ENCODE measurements around the gene PTPRG. TPM values are rescaled to one million over a fixed set of nuclear protein-coding genes. Genes with fewer than 3 reads are reported as not detected.

PTPRG gene
- total and polyA plus RNA-seq, 12 donors = 6.3 to 119 (median 72.2) TPM

GRCh38 chr3:61805510-61806080 is 244.2 kb downstream of the PTPRG start:
- DNase-seq = peak in 1 of 7 donors; percentile 25
- Histone ChIP-seq H3K36me3 (replicated peaks in 1 of 2) (no peaks in the 10 kb centered on the region), H3K4me1 (replicated peaks in 1 of 2) (peaks cover 49 to 59% of the 10 kb centered on the region in 2 donors), H3K4me3 (no peak overlapping the region), H3K9me3 (replicated peaks in 1 of 3) (no peaks in the 10 kb centered on the region), H3K27ac (peak overlapping the region in 4 of 5 donors; percentile 18 to 75 (median 62)), H3K27me3 (no peaks in the 10 kb centered on the region)
- intact Hi-C loops (cut with DNase I) = no loop called here
- TF ChIP-seq, protein P1, sequence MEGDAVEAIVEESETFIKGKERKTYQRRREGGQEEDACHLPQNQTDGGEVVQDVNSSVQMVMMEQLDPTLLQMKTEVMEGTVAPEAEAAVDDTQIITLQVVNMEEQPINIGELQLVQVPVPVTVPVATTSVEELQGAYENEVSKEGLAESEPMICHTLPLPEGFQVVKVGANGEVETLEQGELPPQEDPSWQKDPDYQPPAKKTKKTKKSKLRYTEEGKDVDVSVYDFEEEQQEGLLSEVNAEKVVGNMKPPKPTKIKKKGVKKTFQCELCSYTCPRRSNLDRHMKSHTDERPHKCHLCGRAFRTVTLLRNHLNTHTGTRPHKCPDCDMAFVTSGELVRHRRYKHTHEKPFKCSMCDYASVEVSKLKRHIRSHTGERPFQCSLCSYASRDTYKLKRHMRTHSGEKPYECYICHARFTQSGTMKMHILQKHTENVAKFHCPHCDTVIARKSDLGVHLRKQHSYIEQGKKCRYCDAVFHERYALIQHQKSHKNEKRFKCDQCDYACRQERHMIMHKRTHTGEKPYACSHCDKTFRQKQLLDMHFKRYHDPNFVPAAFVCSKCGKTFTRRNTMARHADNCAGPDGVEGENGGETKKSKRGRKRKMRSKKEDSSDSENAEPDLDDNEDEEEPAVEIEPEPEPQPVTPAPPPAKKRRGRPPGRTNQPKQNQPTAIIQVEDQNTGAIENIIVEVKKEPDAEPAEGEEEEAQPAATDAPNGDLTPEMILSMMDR (IDR thresholded peaks at IDR 0.05) = no peak
- TF ChIP-seq POLR2A (IDR thresholded peaks at IDR 0.05) = no peak
- whole genome bisulfite sequencing, 4 donors = 21 to 37% (median 32%) methylated on average over 3 of the region's 3 CpGs

DNA sequence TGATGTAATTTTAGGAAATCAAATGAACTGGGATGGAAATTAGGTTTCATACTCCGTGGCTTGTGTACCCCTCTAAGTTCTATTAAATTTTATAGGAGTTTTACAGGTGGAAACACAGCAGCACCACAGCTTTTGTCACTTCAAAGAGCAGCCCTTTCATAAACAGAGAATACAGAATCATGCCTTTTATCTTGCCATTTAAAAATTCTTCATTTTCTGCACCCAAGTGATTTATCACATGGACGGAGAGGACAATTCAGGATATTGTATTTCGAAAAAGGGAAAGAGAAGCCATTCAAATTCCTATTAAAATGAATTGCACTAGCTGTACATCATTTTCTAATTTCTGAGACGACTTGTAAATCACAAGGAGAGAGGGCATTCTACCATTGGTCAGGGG is 245.4 kb downstream of the PTPRG start:
- Histone ChIP-seq H3K27me3 (no peaks in the 10 kb centered on the region), H3K36me3 (replicated peaks in 1 of 2) (no peaks in the 10 kb centered on the region), H3K9me3 (replicated peaks in 1 of 3) (no peaks in the 10 kb centered on the region), H3K4me1 (replicated peaks in 1 of 2) (peaks cover 50 to 66% of the 10 kb centered on the region in 2 donors), H3K4me3 (no peak overlapping the region), H3K27ac (peak overlapping the region in 3 of 5 donors; percentile 52 to 75 (median 73))
- DNase-seq = no peak
- WGBS, 4 donors = 72 to 83% (median 75%) methylated on average over 4 of the region's 4 CpGs
- intact Hi-C loops (cut with DNase I) = no loop called here
- TF ChIP-seq, protein P1 (IDR thresholded peaks at IDR 0.05) = no peak
- TF ChIP-seq POLR2A (IDR thresholded peaks at IDR 0.05) = no peak

DNA sequence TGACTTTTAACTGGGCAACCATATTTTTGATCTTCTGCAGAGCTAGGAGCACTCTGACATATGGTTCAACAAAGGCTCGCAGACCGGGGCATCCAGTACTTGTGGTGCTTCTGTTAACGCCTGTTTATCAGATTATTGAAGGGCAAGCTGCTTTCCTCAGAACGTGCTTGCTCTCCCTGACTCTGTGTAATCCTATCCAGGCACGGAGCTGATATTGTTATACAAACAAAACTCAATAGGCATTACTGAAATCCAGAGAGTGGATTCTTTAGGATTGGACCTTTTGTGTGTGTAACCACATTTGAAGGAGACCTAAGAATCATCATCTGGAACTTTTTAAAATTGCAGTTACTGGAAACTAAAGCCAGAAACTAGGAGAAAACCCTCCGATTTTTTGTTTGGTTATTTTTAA is 246.5 kb downstream of the PTPRG start:
- intact Hi-C loops (cut with DNase I) = no loop called here
- H3K9me3 ChIP-seq (replicated peaks in 1 of 3) = no peaks in the 10 kb centered on the region
- H3K27me3 ChIP-seq = no peaks in the 10 kb centered on the region
- WGBS, 4 donors = 34 to 53% (median 48%) methylated on average over 6 of the region's 6 CpGs
- TF ChIP-seq POLR2A (IDR thresholded peaks at IDR 0.05) = no peak
- TF ChIP-seq, protein P1 (IDR thresholded peaks at IDR 0.05) = no peak
- H3K4me3 ChIP-seq = no peak overlapping the region
- no peaks in the 10 kb centered on the region for H3K36me3 ChIP-seq (replicated peaks in 1 of 2)
- H3K27ac ChIP-seq = peak overlapping the region; percentile 8 to 61 (median 37)
- peaks cover 50 to 68% of the 10 kb centered on the region in 2 donors for H3K4me1 ChIP-seq (replicated peaks in 1 of 2)
- DNase-seq = no peak

DNA sequence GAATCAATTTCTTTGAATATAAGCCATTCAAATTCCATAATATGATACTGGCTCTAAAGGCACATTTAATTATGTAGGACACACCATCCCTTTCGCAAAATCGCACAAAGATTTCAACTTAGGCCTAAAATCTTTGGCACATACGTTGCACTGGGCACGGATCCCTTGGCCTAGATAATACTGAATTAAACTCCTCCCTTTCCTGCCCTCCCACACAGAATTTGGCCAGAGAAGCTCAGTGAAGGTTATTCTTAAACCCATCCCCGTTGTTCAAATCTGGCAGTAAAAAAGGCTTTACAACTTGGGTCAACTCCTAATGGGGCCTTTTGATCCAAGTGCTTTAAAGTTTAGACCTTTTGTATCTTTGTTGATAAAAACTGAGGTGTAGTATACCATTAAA is 247.2 kb downstream of the PTPRG start:
- peak; percentile 65 to 87 (median 74) for DNase-seq

More for the DNA sequence above, 247.2 kb downstream of the PTPRG start:
- Histone ChIP-seq H3K9me3 (replicated peaks in 1 of 3) (no peaks in the 10 kb centered on the region), H3K27ac (peak overlapping the region; percentile 8 to 61 (median 37)), H3K4me3 (no peak overlapping the region), H3K27me3 (no peaks in the 10 kb centered on the region), H3K4me1 (replicated peaks in 1 of 2) (peaks cover 50 to 68% of the 10 kb centered on the region in 2 donors), H3K36me3 (replicated peaks in 1 of 2) (no peaks in the 10 kb centered on the region)
- intact Hi-C loops (cut with DNase I) = no loop called here
- TF ChIP-seq, protein P1 (IDR thresholded peaks at IDR 0.05) = no peak
- no peak for TF ChIP-seq POLR2A (IDR thresholded peaks at IDR 0.05)
- 16 to 45% (median 20%) methylated on average over 5 of the region's 5 CpGs for whole genome bisulfite sequencing, 4 donors

Data from adrenal gland (tissue), 12 donors.